ENCODE data around the gene ERO1B.
"Not testable (repeated sequence)": the region's sequence is repeated elsewhere in the genome, so short reads cannot be mapped to it uniquely, and the experiment has no call there.

Gene ERO1B, protein sequence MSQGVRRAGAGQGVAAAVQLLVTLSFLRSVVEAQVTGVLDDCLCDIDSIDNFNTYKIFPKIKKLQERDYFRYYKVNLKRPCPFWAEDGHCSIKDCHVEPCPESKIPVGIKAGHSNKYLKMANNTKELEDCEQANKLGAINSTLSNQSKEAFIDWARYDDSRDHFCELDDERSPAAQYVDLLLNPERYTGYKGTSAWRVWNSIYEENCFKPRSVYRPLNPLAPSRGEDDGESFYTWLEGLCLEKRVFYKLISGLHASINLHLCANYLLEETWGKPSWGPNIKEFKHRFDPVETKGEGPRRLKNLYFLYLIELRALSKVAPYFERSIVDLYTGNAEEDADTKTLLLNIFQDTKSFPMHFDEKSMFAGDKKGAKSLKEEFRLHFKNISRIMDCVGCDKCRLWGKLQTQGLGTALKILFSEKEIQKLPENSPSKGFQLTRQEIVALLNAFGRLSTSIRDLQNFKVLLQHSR

DNA sequence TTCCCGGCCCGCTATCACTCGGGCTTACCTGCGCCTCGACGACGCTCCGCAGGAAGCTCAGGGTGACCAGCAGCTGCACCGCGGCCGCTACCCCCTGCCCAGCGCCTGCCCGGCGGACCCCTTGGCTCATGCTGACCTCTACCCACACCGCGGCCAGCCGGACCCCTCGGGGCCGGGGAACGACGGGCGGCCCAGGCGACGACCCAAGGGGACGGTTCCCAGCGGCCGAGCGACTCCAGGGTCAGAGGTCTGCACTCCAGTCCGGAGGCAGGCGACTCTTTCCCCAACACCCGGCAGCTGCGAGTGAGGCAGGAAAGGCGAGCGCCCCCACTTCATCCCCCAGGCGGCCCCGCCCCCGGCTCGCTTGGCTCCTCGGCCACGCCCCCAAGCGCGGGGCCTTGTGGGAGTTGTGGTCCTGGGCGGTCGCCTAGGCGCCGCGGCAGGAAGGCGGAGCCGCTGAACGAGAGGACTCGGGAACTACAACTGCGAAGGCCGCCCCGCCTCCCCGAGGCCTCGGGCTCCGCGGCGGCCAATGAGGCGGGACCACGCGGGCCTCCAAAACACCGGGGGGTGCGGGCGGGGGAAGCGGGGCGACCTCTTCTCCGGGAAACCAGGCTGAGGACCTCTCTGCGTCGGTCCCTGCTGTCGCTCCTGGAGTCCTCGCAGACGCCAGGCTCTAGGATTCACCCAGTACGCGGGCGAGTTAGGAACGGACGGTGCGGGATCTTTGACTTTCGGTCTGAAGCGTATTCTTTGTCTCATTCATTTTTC lies at the start of gene ERO1B:
Gene ERO1B, minus strand, starts transcription at position 305 of the 771 bp plus-strand sequence. Its CDS starts 175 bp downstream, at position 130.
- DNase-seq (ENCODE audit: low read depth in 2 of 2): peak; percentile 88 to 91

DNA sequence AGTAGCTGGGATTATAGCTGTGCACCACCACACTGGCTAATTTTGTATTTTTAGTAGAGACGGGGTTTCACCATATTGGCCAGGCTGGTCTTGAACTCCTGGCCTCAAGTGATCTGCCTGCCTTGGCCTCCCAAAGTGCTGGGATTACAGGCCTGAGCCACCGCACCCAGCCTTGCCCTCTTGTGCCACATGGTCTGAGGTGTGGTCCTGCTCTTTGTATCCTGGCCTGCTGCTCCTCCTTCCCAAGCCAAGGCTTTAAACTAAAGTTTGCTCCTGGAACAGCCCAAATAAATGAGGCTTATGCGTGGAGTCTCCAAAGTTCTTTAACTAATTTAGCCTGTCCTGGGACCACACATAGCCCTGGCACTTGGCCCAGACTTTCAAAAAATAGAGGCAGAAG lies 49.7 kb upstream of the ERO1B start:
- DNase-seq (ENCODE audit: low read depth in 2 of 2): not testable (repeated sequence)

DNA sequence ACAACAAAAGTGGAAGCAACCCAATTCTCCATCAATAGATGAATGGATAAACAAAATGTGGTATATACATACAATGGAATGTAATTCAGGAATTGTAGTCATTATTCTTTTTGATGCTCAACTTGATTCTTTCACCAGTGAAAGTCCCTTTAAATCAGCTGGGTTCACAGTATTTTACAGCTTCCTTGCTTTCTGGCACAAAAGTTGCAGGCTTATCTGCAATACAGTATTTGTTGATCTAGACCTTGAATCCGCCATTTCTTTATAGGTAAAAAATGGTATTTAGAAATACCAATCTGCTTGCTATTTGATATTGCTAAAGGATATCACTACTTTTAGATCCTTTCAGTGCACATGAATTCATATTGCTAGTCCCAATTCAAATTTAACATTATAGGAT lies 44.7 kb upstream of the ERO1B start:
- no peak for DNase-seq (ENCODE audit: low read depth in 2 of 2)

DNA sequence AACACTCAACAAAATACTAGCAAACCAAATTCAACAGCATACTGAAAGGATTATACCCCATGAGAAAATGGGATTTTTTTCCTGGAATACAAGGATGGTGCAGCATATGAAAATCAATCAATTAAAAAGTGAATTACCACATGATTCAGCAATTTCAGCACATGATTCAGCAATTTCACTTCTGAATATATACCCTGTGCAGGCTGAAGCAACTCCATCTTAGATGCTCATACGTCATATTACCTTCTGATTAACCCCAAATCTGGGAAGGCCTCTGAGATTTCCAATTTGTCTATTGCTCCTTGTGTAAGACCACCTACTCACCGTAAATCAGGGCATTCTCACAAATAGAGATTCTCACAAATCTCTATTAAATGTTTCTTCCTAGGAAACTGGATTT lies 43.8 kb upstream of the ERO1B start:
- DNase-seq (ENCODE audit: low read depth in 2 of 2): no peak

DNA sequence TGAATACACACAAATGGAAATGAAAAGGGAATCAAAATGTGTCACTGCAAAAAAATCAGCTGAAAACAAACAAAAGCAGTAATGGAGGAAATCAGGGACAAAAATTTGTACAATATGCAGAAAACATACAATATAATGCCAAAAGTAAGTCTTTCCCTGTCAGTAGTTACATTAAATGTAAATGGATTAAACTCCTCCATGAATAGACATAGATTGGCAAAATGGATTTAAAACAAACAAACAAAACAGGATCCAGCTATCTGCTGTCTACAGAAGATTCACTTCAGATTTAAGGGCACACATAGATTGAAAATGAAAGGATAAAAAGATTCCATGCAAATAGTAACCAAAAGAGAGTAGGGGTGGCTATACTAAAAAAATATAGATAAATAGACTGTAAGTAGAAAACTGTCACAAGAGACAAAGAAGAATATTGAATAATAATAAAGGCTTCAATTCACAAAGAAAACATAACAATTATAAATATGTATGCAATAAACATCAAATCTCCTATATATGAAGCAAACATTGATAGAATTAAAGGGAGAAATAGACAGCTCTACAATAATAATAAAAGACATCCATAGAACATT lies 42.2 kb upstream of the ERO1B start:
- DNase-seq (ENCODE audit: low read depth in 2 of 2): no peak

DNA sequence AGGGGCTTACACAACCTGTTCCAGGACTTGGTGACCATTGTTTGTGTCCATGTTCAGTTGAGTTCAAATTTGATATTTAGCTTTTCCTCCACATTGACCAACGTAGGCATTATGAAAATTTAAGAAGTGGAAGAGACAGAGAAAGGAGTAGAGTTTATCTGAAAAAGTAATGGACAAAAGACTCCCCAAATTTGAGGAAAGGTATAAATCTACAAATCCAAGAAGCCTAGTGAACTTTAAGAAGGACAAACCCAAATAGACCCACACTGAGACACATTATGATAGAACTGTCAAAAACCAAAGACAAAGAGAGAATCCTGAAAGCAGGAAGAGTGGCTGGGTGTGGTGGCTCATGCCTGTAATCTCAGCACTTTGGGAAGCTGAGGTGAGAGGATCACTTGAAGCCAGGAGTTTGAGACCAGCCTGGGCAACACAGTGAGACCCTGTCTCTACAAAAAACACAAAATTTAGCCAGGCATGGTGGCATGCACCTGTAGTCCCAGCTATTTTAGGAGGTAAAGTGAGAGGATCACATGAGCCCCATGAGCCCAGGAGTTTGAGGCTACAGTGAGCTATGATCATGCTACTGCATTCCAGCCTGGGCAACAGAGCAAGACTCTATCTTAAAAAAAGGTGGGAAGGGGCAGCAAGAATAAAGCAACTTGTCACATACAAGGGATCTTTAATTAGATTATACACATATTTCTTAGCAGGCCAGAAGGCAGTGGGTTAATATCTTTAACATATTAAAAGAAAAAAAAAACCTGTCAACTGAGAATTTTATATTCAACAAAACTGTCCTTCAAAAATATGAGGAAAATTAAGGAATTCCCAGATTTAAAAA lies 41.0 kb upstream of the ERO1B start:
- DNase-seq (ENCODE audit: low read depth in 2 of 2): no peak

DNA sequence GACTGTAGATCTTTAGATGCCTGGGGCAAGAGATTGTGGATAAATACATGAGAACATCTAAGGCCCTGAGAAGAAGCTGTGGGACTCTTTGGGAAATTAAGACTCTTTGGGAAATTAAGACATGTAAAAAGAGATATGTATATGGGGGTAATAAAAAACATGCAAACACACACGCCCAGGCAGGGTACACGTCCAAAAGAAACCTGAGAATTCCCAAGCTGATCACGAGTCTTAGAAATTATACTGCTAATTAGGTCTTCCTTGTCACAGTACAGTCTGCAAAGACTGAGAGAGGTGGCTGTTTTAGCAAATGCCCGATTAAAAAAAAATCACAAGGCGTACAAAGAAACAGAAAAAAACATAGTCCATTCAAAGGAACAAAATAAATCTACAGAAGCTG lies 39.3 kb upstream of the ERO1B start:
- DNase-seq (ENCODE audit: low read depth in 2 of 2): no peak

DNA sequence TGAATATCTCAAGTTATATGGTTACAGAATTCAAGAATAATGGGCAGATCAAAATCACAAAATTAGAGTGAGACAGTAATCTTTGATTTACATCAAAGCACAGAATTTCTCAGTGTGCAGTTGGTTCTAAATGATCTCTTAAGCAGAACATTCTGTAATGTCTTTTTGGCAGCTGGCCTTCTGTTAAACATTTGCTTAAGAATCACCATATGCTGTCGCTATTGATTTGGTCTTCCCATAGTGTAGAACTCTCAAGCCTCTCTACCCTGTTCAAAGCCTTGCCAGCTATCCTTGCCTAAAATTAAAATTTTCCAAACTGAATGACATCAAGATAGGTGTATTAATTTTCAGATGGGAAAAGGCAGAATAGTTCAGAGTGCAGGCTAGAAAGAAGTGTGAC lies 38.9 kb upstream of the ERO1B start:
- no peak for DNase-seq (ENCODE audit: low read depth in 2 of 2)

DNA sequence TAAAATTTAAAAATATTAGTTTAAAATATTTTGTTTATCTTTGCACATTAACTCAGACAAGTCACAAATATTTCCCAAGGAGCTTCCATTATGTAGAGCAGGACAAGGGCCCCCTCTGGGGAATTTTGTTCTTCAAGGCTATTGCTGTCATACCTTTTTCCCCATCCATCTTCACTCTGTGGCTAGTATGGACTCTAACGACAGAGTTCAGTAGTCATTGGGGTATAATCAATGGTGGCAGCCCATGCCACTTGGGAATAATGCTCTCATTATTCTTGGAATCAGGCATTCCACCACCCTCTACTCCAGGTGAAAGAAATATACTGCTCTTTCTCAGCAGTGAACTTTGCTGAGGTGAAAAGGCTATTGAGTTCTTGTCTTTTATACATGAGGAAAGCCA lies 38.5 kb upstream of the ERO1B start:
- DNase-seq (ENCODE audit: low read depth in 2 of 2): no peak

DNA sequence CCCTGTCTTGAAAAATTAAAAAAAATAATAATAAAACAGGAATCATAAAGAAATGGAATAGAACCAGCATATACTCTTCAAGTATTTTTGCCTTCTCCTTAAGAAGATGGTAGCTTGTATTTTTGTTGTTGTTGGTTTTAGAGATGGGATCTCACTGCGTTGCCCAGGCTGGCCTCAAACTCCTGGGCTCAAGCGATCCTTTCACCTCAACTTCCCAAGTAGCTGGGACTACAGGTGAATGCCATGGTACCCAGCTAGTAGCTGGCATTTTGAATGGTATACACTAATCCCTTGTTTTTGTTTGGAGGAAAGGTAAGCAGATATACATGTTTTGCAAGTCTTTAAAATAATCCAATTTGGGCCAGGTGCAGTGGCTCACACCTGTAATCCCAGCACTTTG lies 34.7 kb upstream of the ERO1B start:
- DNase-seq (ENCODE audit: low read depth in 2 of 2): no peak

DNA sequence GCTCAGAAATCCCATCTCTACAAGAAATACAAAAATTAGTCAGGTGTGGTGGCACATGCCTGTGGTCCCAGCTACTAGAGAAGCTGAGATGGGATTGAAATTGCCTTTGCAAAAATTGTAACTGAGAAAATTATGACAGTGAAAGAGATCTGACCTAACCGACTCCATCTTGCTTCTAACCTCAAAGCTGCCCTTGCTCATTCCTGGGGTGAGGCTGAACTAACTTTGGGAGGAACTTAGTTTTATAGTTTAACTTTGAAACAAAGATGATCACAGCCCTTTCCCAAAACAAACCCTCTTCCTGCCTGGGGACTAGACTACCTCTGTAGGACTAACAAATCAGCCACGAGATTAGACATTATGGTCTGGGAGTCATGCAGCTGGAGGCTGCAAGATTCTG lies 33.8 kb upstream of the ERO1B start:
- DNase-seq (ENCODE audit: low read depth in 2 of 2): no peak

DNA sequence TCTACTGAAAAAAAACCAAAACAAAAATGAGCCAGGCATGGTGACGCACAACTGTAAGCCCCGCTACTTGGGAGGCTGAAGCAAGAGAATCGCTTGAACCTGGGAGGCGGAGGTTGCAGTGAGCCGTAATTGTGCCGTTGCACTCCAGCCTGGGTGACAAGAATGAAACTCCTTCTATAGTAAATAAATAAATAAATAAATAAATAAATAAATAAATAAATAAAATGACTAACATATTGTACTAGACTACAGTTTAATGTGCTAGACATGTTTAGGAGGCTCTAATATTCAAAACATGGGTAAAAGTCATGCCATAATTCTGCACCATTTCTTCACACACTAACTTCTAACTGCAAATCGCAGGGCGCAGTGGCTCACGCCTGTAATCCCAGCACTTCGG lies 33.3 kb upstream of the ERO1B start:
- DNase-seq (ENCODE audit: low read depth in 2 of 2): no peak

DNA sequence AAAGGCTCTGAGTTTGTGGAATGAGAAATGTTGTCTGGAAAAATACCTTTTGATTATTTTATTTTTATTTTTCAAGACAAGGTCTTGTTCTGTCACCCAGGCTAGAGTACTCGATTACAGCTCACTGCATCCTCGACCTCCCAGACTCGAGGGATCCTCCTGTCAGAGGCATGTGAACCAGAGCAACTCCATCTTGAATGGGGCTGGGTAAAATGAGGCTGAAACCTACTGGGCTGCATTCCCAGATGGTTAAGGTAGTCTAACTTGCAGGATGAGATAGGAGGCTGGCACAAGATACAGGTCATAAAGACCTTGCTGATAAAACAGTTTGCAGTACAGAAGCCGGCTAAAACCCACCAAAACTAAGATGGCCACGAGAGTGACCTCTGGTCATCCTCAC lies 32.3 kb upstream of the ERO1B start:
- not testable (repeated sequence) for DNase-seq (ENCODE audit: low read depth in 2 of 2)

DNA sequence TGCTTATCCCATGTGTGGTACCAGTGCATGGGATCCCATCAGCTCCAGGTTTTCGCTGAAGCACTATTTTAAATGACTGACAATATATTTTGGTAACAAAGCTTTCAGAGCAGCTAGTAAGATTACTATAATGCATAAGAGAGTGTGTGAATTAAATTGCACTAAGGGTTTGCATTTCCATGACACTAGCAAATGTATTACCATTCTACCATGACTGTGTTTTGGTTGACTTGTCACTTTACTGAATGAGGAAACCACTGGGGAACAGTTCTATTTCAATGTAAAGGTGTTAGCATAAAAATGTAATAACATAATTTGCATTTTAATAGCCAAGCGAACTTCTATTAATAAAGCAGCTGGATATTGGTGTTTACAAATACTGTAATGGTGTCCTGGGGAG lies 31.7 kb upstream of the ERO1B start:
- no peak for DNase-seq (ENCODE audit: low read depth in 2 of 2)

DNA sequence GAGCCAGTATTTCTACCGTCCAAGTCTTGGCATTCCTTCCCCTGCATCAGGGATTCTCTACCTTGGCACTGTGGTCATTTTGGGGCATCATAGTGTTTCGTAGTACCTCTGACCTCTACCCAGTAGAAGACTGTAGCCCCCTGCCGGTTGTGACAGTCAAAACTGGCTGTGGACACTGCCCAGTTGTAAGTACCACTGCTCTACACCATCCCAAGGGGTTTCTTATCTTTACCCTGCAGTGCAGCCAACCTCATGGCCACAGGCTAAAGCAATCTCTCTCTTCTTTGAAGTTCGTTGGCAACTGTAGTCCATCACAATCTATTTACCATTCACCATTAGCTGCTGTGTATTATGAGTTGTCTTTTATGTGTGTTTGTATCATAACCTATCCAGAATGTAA lies 29.3 kb upstream of the ERO1B start:
- no peak for DNase-seq (ENCODE audit: low read depth in 2 of 2)

DNA sequence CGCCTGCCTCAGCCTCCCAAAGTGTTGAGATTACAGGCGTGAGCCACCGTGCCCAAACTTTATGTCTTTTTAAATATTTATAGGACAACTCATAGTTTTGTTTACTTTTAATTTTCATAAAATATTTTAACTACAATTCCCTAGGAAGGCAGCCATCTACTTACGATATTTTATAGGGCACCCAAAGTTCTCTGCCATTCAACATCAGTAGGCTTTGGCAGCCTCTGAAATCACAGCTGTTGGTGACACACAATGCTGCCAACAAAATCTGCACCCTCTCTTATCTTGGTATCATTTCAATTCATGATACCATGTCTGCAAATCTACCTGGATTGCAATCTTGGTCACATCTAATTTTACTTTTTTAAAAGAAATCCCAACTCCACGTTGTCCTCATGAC lies 27.1 kb upstream of the ERO1B start:
- DNase-seq (ENCODE audit: low read depth in 2 of 2): no peak

DNA sequence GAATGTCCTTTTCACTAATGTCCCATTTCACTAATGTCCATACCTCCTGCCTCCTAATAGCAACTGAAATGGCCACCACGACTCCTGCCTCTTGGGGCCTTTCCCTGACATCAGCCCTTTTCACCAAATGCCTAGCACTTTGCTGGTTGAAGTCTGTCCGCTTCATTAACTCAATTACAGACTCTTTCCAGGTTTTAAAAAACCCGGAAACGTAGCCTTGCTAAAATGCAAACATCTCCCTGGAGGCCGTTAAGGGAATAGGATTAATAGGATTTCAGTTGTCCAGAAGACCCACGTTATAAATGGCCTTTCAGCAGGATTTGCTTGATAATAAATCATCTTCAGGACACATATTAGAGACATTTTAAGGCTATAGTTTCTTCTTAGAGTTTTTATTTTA lies 25.7 kb upstream of the ERO1B start:
- DNase-seq (ENCODE audit: low read depth in 2 of 2): no peak

DNA sequence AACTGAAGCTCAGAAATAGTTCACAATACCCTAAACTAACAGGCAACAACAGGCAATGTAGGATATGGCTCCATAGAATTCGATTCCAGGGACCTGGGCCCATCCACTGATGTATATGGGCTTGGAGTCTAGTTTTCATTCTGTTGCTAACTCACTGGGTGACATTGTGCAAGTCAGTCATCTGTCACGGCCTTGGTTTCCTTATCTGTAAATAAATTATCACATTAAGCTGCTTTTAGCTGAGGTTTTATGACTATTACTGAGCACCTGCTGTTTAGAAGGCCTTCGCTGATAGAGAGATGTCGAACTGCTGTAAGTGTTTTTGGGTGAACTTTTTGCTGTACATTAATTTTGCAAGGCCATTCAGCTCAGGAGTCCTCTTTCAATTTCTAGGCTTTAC lies 22.9 kb upstream of the ERO1B start:
- no peak for DNase-seq (ENCODE audit: low read depth in 2 of 2)

DNA sequence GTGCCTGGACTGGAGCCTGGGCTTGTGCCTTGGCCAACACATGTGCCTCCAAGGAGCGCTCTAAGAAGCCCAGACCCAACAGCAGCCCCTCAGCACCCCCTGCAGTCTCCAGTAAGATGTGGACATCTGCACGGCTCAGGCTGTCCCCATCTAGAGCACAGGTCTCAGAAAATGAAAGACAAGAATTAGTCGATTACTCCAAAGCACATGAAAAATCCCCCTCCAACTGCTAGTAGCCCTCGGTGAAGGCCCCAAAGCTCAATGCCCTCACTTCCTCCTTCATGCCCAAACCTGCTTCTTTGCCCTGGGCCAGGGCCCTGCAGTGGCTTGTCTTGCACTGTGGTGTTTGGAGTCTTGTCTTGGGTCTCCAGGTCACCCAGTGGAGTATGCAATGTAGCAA lies 21.9 kb upstream of the ERO1B start:
- DNase-seq (ENCODE audit: low read depth in 2 of 2): no peak

DNA sequence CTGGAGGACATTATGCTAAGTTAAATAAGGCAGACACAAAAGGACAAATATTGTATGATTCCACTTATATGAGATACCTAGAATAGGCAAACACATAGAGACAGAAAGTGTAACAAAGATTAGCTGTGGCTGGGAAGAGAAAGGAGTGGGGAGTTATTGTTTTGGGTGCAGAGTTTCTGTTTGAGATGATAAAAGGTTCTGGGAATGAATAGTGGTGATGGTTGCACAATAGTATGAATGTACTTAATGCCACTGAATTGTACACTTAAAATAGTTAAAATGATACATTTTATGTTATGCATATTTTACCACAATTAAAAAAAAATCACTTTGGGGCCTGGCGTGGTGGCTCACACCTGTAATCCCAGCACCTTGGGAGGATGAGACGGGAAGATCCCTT lies 21.2 kb upstream of the ERO1B start:
- DNase-seq (ENCODE audit: low read depth in 2 of 2): no peak

DNA sequence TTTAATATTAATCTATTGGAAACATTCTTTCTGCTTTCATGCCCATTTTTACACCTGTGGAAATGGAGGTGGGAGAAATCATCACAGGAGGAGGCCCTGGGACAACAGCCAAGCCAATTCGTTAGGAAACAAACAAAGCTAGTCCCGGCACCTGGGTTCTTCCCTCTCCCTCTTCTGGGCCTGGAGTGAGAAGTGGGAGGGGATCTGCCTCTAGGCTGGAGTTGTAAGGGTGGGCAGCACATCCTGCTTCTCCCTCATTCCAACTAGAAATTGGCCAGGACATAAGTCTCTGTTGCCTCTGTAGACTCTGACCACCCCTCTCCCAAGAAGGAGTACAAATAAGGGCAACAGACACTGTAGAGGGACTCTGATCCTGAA lies 20.2 kb upstream of the ERO1B start:
- no peak for DNase-seq (ENCODE audit: low read depth in 2 of 2)

Data from fibroblast of skin of left quadriceps (primary cell).